ENCODE results near the gene RELN. TPM values are rescaled to one million over a fixed set of nuclear protein-coding genes. Genes with fewer than 3 reads are reported as not detected.

RELN gene
- total RNA-seq, 4 donors from 2014 or later: 0.02 to 0.73 (median 0.39) TPM; not detected in 1

DNA sequence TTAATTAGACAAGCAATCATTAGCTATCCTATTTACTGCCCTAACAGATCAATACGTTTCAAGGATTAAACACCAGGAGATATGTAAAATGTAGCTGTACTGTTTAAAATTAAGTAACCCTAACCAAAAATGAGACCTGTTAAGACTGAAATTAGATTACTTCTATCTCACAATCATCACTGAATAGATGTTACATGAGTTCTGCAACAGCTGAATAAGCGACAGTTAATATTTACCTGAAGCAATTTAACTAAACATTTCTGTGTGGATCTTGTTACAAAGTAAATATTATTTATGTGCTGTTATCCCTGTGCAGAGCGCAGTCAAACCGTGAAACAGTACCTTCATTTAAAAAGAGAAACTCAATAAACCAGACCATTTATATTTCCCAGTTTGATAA is 122.5 kb downstream of the RELN start:
- no peaks in the 10 kb centered on the region for H3K36me3 ChIP-seq
- no peak for TF ChIP-seq POLR2A (IDR thresholded peaks at IDR 0.05)
- TF ChIP-seq, protein P1, sequence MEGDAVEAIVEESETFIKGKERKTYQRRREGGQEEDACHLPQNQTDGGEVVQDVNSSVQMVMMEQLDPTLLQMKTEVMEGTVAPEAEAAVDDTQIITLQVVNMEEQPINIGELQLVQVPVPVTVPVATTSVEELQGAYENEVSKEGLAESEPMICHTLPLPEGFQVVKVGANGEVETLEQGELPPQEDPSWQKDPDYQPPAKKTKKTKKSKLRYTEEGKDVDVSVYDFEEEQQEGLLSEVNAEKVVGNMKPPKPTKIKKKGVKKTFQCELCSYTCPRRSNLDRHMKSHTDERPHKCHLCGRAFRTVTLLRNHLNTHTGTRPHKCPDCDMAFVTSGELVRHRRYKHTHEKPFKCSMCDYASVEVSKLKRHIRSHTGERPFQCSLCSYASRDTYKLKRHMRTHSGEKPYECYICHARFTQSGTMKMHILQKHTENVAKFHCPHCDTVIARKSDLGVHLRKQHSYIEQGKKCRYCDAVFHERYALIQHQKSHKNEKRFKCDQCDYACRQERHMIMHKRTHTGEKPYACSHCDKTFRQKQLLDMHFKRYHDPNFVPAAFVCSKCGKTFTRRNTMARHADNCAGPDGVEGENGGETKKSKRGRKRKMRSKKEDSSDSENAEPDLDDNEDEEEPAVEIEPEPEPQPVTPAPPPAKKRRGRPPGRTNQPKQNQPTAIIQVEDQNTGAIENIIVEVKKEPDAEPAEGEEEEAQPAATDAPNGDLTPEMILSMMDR (IDR thresholded peaks at IDR 0.05 in 4 of 5, conservative IDR thresholded peaks at IDR 0.05 in 1 of 5): no peak
- in situ Hi-C loops (cut with MboI; ENCODE audit: low sequenced_read_pairs in 4 of 4): no loop called here
- ATAC-seq (no peak), DNase-seq (no peak)
- H3K4me3 ChIP-seq: no peak overlapping the region
- intact Hi-C loops (cut with DNase I; ENCODE audit: low total_unique reads): no loop called here
- H3K9me3 ChIP-seq: no peaks in the 10 kb centered on the region
- no peak overlapping the region for H3K27ac ChIP-seq
- no peaks in the 10 kb centered on the region for H3K4me1 ChIP-seq
- no peaks in the 10 kb centered on the region for H3K27me3 ChIP-seq

DNA sequence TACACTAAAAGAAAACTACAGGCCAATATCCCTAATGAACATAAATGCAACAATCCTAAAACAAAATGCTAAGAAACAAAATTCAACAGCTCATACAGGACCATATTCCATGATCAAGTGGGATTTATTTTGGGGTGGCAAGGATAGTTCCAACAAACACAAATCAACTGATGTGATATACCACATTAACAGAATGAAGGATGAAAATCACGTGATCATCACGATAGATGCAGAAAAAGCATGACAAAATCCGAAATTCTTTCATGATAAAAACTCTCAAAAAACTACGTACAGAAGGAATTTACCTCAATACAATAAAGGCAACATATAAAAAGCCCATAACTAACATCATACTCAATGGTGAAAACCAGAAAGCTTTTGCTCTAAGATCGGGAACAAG is 124.0 kb downstream of the RELN start:
- Histone ChIP-seq H3K4me1 (no peaks in the 10 kb centered on the region), H3K27ac (no peak overlapping the region), H3K9me3 (no peaks in the 10 kb centered on the region), H3K36me3 (no peaks in the 10 kb centered on the region), H3K27me3 (no peaks in the 10 kb centered on the region), H3K4me3 (no peak overlapping the region)
- in situ Hi-C loops (cut with MboI; ENCODE audit: low sequenced_read_pairs in 4 of 4): no loop called here
- DNase-seq (no peak), ATAC-seq (no peak)
- TF ChIP-seq, protein P1 (IDR thresholded peaks at IDR 0.05 in 4 of 5, conservative IDR thresholded peaks at IDR 0.05 in 1 of 5): no peak
- TF ChIP-seq POLR2A (IDR thresholded peaks at IDR 0.05): no peak
- intact Hi-C loops (cut with DNase I; ENCODE audit: low total_unique reads): no loop called here

DNA sequence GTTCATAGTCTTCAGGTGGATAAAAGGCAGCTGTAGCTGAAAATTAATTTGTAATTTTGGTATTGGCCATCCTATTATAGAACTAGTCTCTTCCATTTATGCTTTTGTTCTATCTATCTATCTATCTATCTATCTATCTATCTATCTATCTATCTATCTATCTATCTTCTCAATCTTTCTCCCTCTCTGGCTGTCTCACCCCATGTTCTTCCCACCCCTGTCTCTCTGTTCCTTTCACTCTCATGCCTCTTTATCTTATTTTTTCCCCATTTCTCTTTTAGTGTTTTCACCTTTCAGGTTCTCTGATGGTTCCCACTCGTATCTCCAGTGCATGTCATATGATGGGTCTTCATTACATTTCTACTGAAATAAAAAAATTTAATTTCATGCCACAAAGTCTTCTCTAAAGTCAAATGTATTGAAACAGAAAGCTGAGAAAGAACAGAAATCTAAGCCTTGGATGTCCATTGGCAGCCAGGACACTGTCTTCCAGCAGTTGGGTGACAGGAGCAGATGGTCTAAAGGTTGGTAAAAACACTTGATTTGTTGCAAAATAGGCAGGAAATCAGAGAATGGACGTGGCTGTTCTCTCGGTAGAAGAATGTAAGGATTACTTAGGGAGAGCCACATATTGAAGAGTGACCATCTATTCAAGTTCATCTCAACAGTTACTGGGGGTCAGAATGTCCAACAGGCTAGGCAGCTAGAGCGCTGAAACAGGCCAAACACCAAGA is 127.0 kb downstream of the RELN start:
- H3K27me3 ChIP-seq: no peaks in the 10 kb centered on the region
- no peak for DNase-seq
- in situ Hi-C loops (cut with MboI; ENCODE audit: low sequenced_read_pairs in 4 of 4): no loop called here
- no peaks in the 10 kb centered on the region for H3K36me3 ChIP-seq
- no peak for ATAC-seq
- H3K27ac ChIP-seq: no peak overlapping the region
- intact Hi-C loops (cut with DNase I; ENCODE audit: low total_unique reads): no loop called here
- no peak for TF ChIP-seq POLR2A (IDR thresholded peaks at IDR 0.05)
- TF ChIP-seq, protein P1 (IDR thresholded peaks at IDR 0.05 in 4 of 5, conservative IDR thresholded peaks at IDR 0.05 in 1 of 5): no peak
- no peaks in the 10 kb centered on the region for H3K9me3 ChIP-seq
- H3K4me3 ChIP-seq: no peak overlapping the region
- no peaks in the 10 kb centered on the region for H3K4me1 ChIP-seq

DNA sequence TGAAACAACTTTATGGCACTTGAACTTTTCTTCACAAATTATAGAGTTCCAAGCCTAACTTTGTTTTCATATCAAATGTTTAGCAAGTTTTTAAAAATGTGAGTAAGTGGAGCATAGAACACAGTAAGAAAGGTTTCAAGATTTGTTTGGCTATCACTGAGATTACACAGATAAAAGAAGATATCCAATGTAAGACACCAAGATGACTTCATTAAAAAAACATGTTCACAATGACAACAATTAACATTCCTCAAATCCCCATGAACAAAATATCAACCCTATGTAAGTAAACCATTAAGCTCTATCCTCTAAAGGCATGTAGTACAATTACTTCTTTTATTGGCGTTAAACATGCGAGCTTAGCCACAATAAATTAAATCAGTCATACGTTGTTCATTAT is 129.7 kb downstream of the RELN start:
- no peak for DNase-seq
- no peak for ATAC-seq
- Histone ChIP-seq H3K9me3 (no peaks in the 10 kb centered on the region), H3K27ac (no peak overlapping the region), H3K4me1 (no peaks in the 10 kb centered on the region), H3K36me3 (no peaks in the 10 kb centered on the region), H3K4me3 (no peak overlapping the region), H3K27me3 (no peaks in the 10 kb centered on the region)
- in situ Hi-C loops (cut with MboI; ENCODE audit: low sequenced_read_pairs in 4 of 4): no loop called here
- intact Hi-C loops (cut with DNase I; ENCODE audit: low total_unique reads): no loop called here
- no peak for TF ChIP-seq POLR2A (IDR thresholded peaks at IDR 0.05)
- TF ChIP-seq, protein P1 (IDR thresholded peaks at IDR 0.05 in 4 of 5, conservative IDR thresholded peaks at IDR 0.05 in 1 of 5): no peak

DNA sequence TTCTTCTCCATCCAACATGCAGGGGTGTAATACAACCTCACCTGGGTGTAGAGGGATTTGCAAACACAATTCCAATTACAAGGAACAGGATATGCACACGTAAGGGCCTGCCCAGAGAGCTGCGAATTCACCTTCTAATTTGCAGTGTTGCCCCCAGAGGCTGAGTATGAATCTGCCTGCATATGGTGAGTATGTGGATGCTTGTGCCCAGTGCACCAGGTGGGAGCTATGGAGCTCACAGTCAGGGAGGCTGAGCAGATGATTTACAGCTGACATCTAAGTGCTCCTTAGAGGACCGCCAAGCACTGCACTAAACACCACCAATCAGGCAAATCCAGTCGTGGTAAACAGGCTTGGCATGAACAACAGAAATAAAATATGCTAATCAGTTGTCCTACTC is 132.0 kb downstream of the RELN start:
- intact Hi-C loops (cut with DNase I; ENCODE audit: low total_unique reads): no loop called here
- no peak for ATAC-seq
- H3K4me1 ChIP-seq: no peaks in the 10 kb centered on the region
- no peaks in the 10 kb centered on the region for H3K36me3 ChIP-seq
- H3K27ac ChIP-seq: no peak overlapping the region
- TF ChIP-seq, protein P1 (IDR thresholded peaks at IDR 0.05 in 4 of 5, conservative IDR thresholded peaks at IDR 0.05 in 1 of 5): no peak
- no peak for TF ChIP-seq POLR2A (IDR thresholded peaks at IDR 0.05)
- H3K9me3 ChIP-seq: no peaks in the 10 kb centered on the region
- no peaks in the 10 kb centered on the region for H3K27me3 ChIP-seq
- H3K4me3 ChIP-seq: no peak overlapping the region
- in situ Hi-C loops (cut with MboI; ENCODE audit: low sequenced_read_pairs in 4 of 4): no loop called here
- DNase-seq: no peak

Measured in gastrocnemius medialis (tissue), 4 donors.